RCC 7860 (cell line): ENCODE data around the gene SYNE1.

Source experiments
- DNase-seq: peaks from one replicate; pipeline ENCODE4 v3.0.0-alpha.2; 2015; ENCODE audit warnings: low spot score
- FAIRE-seq: peaks from 2 replicates; lab custom pipeline; 2012; peaks lifted over from hg19 to GRCh38; lab: Jason Lieb, UNC

The SYNE1 gene

GRCh38 chr6:152386131-152386530 is 251.0 kb downstream of the SYNE1 start:
- DNase-seq (peak; percentile 30), FAIRE-seq (peak; percentile 68)

GRCh38 chr6:152380993-152381898 is 255.9 kb downstream of the SYNE1 start:
- DNase-seq: peak; percentile 94

GRCh38 chr6:152380351-152380767 is 256.8 kb downstream of the SYNE1 start:
- DNase-seq (peak; percentile 38), FAIRE-seq (peak; percentile 45)

More at GRCh38 chr6:152380993-152381898, 255.9 kb downstream of the SYNE1 start:
- FAIRE-seq: peak; percentile 59

GRCh38 chr6:152379423-152379822 is 257.7 kb downstream of the SYNE1 start:
- FAIRE-seq (no peak), DNase-seq (no peak)

- DNase-seq (no peak), FAIRE-seq (no peak)
Observed at GRCh38 chr6:152378169-152378568, 259.0 kb downstream of the SYNE1 start.

GRCh38 chr6:152375197-152375596 is 262.0 kb downstream of the SYNE1 start:
- DNase-seq: no peak
- no peak for FAIRE-seq

- FAIRE-seq: no peak
Observed at GRCh38 chr6:152372945-152373344, 264.2 kb downstream of the SYNE1 start.

GRCh38 chr6:152371775-152372174 is 265.4 kb downstream of the SYNE1 start:
- FAIRE-seq: no peak
- DNase-seq: no peak

More at GRCh38 chr6:152372945-152373344, 264.2 kb downstream of the SYNE1 start:
- DNase-seq: no peak

- DNase-seq (no peak), FAIRE-seq (no peak)
Observed at GRCh38 chr6:152368751-152369624, 268.2 kb downstream of the SYNE1 start.

GRCh38 chr6:152364866-152365265 is 272.3 kb downstream of the SYNE1 start:
- DNase-seq (no peak), FAIRE-seq (no peak)

- FAIRE-seq: no peak
- DNase-seq: no peak
Observed at GRCh38 chr6:152360034-152360433, 277.1 kb downstream of the SYNE1 start.

- no peak for DNase-seq
Observed at GRCh38 chr6:152356662-152357061, 280.5 kb downstream of the SYNE1 start.

GRCh38 chr6:152356016-152356415 is 281.1 kb downstream of the SYNE1 start:
- no peak for FAIRE-seq

More at GRCh38 chr6:152356662-152357061, 280.5 kb downstream of the SYNE1 start:
- no peak for FAIRE-seq

GRCh38 chr6:152355166-152355565 is 282.0 kb downstream of the SYNE1 start:
- DNase-seq (no peak), FAIRE-seq (no peak)

More at GRCh38 chr6:152356016-152356415, 281.1 kb downstream of the SYNE1 start:
- DNase-seq: no peak

GRCh38 chr6:152353440-152353839 is 283.7 kb downstream of the SYNE1 start:
- DNase-seq: no peak
- no peak for FAIRE-seq

GRCh38 chr6:152351742-152352141 is 285.4 kb downstream of the SYNE1 start:
- FAIRE-seq: no peak

GRCh38 chr6:152351110-152351509 is 286.1 kb downstream of the SYNE1 start:
- FAIRE-seq (no peak), DNase-seq (no peak)

More at GRCh38 chr6:152351742-152352141, 285.4 kb downstream of the SYNE1 start:
- DNase-seq: no peak

- FAIRE-seq: no peak
Observed at GRCh38 chr6:152348116-152348515, 289.0 kb downstream of the SYNE1 start.

GRCh38 chr6:152343735-152344360 is 293.3 kb downstream of the SYNE1 start:
- DNase-seq: no peak
- FAIRE-seq: no peak

More at GRCh38 chr6:152348116-152348515, 289.0 kb downstream of the SYNE1 start:
- DNase-seq: no peak

- DNase-seq: no peak
- FAIRE-seq: no peak
Observed at GRCh38 chr6:152341596-152341995, 295.6 kb downstream of the SYNE1 start.
